Mammary epithelial cell (primary cell): ENCODE data around the gene ADCY6.

ENCODE experiments used
- CTCF ChIP-seq, 2 donors: IDR thresholded peaks in 1 of 2; conservative IDR thresholded peaks in 1 of 2; 2 replicates each; pipeline ENCODE4 v1.5.1; 2011 to 2012; ENCODE audit warnings: inconsistent platforms in 2 of 2, low read length in 2 of 2, mild to moderate bottlenecking in 2 of 2, control low read depth in 1 of 2, low read depth in 1 of 2; ENCODE audit not compliant: insufficient read depth in 1 of 2; ENCODE audit errors: extremely low read depth in 1 of 2
- EZH2 ChIP-seq: IDR thresholded peaks from 2 replicates; pipeline ENCODE4 v1.6.1; 2012; ENCODE audit warnings: low read length, inconsistent platforms, borderline replicate concordance

DNA sequence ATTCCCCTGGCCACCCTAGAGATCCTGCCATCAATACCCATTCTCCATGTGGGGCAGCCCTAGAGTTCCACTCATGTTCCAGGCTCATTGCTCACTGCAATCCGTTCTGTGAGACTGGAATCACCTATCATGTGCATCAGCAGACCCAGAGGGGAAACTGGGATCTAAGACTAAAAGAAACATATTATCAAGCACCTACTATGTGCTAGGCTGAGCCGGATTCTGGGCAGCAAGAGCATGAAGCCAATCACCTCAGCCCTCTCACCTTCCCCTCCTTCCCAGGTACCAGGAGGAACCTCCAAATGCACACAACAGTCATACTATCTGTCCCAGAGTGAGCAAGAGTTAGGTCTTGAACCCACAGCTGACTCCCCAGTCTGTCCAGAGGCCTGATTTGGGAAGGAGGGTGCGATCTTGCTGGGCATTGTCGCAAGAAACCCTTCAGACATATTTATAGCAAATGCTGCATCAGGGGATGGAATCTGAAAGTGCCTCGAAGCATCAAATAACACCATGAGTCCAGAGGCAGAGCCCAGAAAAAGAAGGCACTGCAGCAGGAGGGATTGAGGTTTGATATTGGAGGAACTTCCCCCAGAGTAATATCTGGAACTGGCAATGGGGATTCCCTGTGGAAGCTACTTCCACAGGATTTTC is 22.7 kb upstream of the ADCY6 start:
- TF ChIP-seq CTCF (conservative IDR thresholded peaks at IDR 0.05 in 1 of 2, IDR thresholded peaks at IDR 0.05 in 1 of 2; ENCODE audit: extremely low read depth in 1 of 2, insufficient read depth in 1 of 2, low read depth in 1 of 2, low read length in 2 of 2), result no peak
- TF ChIP-seq EZH2, result no peak
